Measurements from ENCODE around the gene FAM170B.

DNA sequence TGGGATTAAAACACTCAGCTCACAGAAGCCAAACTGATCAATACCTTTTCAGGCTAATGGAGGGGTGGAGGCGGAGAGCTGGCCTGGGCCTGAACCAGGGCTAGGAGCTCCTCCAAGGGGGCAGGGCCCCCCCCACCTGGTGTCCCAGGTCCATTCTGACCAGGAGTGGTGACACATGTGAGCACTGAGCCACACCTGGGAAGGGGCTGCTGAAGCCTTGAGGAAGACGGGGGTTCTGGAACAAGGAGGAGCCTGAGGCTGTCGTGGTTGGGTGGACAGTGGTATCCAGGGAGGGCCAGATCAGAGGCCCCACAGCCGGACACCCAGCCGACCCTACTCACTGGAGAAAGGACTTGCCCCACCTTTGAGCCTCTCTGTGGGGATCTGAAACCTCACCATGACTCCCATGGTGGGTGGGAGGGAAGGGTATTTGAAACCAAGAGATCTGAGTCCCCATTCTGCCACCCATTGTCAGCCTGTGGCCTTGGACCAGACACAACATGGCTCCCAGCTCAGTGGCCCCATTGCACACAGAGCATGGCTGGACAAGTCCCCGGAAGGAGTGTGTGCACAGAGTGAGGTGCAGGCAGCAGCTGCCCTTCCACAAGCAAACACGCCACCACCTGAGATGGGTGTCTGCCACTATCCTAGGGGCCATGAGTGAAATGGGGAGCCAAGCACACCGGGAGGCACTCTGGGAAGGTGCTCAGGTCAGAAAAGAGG lies 41.9 kb upstream of the FAM170B start:
- TF ChIP-seq, protein P1, sequence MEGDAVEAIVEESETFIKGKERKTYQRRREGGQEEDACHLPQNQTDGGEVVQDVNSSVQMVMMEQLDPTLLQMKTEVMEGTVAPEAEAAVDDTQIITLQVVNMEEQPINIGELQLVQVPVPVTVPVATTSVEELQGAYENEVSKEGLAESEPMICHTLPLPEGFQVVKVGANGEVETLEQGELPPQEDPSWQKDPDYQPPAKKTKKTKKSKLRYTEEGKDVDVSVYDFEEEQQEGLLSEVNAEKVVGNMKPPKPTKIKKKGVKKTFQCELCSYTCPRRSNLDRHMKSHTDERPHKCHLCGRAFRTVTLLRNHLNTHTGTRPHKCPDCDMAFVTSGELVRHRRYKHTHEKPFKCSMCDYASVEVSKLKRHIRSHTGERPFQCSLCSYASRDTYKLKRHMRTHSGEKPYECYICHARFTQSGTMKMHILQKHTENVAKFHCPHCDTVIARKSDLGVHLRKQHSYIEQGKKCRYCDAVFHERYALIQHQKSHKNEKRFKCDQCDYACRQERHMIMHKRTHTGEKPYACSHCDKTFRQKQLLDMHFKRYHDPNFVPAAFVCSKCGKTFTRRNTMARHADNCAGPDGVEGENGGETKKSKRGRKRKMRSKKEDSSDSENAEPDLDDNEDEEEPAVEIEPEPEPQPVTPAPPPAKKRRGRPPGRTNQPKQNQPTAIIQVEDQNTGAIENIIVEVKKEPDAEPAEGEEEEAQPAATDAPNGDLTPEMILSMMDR (conservative IDR thresholded peaks at IDR 0.05): no peak
- no peak for TF ChIP-seq ZFX (IDR thresholded peaks at IDR 0.05)

Measured in C4-2B (cell line).